ENCODE measurements around the gene SLC6A19.

Gene SLC6A19

GRCh38 chr5:1272201-1272600 lies 70.8 kb downstream of the SLC6A19 start:
- Histone ChIP-seq H3K27me3 (ENCODE audit: insufficient read depth, poor library complexity, severe bottlenecking) (no peaks in the 10 kb centered on the region), H3K27ac (replicated peaks) (no peak overlapping the region), H3K4me3 (replicated peaks; ENCODE audit: insufficient read depth, low read length) (no peak overlapping the region)
- no peak for TF ChIP-seq GABPA (IDR thresholded peaks at IDR 0.05; ENCODE audit: low read depth)
- no peak for TF ChIP-seq SPI1 (IDR thresholded peaks at IDR 0.05; ENCODE audit: borderline replicate concordance, low read depth)
- TF ChIP-seq CTCF (IDR thresholded peaks at IDR 0.05; ENCODE audit: insufficient read depth, low read length) = no peak
- no peak for TF ChIP-seq REST (IDR thresholded peaks at IDR 0.05; ENCODE audit: insufficient replicate concordance, low read depth)
- TF ChIP-seq POLR2AphosphoS5 (IDR thresholded peaks at IDR 0.05; ENCODE audit: low read depth) = no peak
- DNase-seq (ENCODE audit: low read depth in 1 of 2, low spot score in 1 of 2) = no peak

- Histone ChIP-seq H3K27me3 (ENCODE audit: insufficient read depth, poor library complexity, severe bottlenecking) (no peaks in the 10 kb centered on the region), H3K27ac (replicated peaks) (no peak overlapping the region), H3K4me3 (replicated peaks; ENCODE audit: insufficient read depth, low read length) (no peak overlapping the region)
- no peak for TF ChIP-seq REST (IDR thresholded peaks at IDR 0.05; ENCODE audit: insufficient replicate concordance, low read depth)
- DNase-seq (ENCODE audit: low read depth in 1 of 2, low spot score in 1 of 2) = no peak
These were observed 72.3 kb downstream of the SLC6A19 start for GRCh38 chr5:1273745-1274144.

- Histone ChIP-seq H3K27ac (replicated peaks) (no peak overlapping the region), H3K4me3 (replicated peaks; ENCODE audit: insufficient read depth, low read length) (no peak overlapping the region), H3K27me3 (ENCODE audit: insufficient read depth, poor library complexity, severe bottlenecking) (no peaks in the 10 kb centered on the region)
- no peak for DNase-seq (ENCODE audit: low read depth in 1 of 2, low spot score in 1 of 2)
- no peak for TF ChIP-seq REST (IDR thresholded peaks at IDR 0.05; ENCODE audit: insufficient replicate concordance, low read depth)
- no peak for TF ChIP-seq POLR2AphosphoS5 (IDR thresholded peaks at IDR 0.05; ENCODE audit: low read depth)
- TF ChIP-seq SPI1 (IDR thresholded peaks at IDR 0.05; ENCODE audit: borderline replicate concordance, low read depth) = no peak
- TF ChIP-seq CTCF (IDR thresholded peaks at IDR 0.05; ENCODE audit: insufficient read depth, low read length) = no peak
- TF ChIP-seq GABPA (IDR thresholded peaks at IDR 0.05; ENCODE audit: low read depth) = no peak
These were observed 73.1 kb downstream of the SLC6A19 start for GRCh38 chr5:1274471-1274870.
